Stimulated activated CD4-positive, alpha-beta T cell treated with anti-CD3 and anti-CD28 coated beads, Interleukin-15, amount 100 ng/mL, for 24 hours (primary cell): ENCODE results near the gene ASB14.

Experiments used
- DNase-seq: peaks from one replicate; pipeline ENCODE4 v3.0.0-alpha.2; 2020

Gene ASB14

DNA sequence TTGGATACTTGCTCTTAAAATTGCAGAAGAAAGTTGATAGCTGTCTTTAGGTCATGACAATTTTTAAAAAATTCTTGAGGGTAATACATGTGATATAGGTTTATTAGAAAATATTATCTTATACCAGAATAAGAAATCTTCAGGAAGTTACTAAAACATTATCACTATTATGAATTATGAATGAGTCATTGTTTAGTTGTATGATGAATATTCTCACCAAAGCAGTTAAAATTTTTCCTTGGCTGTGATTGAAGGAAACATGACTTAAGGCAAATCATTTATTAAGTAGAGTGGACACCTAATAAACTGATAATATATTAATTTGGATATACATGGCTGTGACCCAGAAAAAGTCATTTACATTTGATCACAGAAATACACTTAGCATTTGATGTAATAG is 34.8 kb downstream of the ASB14 start:
- DNase-seq = no peak

DNA sequence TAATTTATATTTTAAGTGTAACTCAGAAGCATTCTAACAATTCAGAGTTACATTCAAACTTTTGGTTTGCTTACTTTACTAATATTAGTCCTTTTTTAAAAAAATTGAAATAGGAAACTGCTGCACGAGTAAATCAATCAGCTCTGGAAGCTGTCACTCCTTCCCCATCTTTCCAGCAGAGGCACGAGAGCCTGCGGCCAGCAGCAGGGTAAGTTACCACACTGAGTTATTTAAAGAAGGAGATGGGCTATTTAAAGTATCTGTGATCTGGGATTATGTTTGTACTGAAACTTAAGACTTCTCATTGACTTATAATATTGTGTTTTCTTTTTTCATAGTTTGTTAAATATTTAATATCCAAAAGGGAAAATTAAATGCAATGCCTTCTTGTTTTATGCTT is 35.6 kb downstream of the ASB14 start:
- DNase-seq = no peak

DNA sequence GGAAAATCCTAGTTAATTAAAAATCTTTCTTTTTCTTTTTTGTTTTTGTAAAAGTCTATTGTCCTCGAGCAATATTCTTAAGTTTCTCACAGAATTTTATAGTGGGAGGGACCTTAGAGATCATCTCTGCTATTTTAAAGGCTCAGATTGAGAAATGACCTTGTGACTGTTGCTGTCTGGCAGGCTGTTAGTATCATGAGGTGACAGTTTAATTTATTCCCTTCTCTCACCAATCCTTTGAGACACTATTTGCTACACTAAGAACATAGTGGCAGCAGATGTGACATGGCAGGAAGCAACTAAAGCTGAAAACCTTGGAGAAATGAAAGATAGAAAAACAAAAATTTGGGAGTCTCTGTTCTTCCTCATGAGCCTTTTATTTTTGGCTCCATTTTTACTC is 40.1 kb downstream of the ASB14 start:
- no peak for DNase-seq

DNA sequence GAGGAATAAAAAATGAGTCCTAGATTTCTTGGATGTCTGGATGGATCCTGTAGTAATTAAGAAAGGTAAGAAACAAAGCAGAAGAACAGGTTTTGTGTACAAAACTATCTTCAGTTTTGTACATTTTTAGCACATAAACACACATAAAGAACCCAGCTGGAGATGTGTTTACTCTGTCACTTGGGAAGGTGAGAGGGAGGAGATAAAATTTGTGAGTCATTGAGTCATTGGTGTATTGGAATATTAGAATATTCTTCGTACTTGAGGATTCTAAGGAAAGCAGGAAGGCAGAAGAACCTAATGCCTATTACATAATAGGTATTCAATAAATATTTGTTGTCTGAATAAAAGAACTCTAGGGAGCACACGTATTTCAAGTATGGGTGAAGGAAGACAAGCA is 47.5 kb downstream of the ASB14 start:
- DNase-seq = no peak

DNA sequence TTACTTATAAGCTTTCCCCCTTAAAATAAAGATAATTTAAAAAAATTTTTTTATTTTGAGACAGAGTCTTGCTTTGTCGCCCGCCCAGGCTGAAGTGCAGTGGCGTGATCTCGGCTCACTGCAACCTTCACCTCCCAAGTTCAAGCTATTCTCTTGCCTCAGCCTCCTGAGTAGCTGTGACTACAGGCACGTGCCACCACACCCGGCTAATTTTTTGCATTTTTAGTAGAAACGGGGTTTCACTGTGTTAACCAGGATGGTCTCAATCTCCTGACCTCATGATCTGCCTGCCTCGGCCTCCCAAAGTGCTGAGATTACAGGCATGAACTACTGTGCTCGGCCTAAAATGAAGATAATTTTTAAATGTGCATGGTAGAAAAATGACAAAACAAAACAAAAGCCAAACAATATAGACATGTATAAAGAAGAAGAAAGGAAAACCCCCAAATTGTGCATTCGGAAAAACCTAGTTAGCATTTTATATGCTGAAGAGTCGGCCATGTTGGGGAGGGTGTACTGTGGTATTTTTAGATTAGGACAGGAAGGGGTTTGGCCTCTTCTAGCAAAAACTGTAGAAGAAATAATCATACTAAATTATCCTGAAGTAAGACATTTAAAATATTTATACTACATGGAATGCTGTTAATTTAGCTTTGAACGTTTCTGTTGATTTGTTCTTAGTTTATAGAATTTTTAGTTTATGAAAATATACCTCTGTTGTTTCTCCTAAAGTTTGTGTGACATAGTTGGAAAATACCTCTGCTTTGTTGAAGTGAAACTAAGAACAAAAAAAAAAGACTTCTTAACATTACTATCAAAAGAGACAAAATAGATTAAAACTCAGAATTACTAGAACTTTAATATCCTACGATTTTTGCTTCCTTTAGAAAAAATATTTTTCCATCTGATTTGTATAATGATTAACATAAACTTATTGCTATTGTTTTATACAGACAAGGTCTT is 57.6 kb downstream of the ASB14 start:
- DNase-seq = no peak

DNA sequence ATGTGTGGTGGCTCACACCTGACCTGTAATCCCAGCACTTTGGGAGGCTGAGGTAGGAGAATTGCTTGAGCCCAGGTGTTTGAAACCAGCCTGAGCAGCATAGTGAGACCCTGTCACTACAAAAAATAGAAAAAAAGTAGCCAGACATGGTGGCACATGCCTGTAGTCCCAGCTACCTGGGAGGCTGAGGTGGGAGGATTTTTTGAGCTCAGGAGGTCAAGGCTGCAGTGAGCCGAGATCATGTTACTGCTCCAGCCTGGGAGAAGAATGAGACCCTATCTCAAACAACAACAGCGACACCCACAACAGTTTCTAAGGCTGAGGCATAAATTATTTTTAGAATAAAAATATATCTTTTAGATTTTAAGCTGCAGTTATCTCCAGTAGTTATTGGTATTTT is 58.7 kb downstream of the ASB14 start:
- no peak for DNase-seq

DNA sequence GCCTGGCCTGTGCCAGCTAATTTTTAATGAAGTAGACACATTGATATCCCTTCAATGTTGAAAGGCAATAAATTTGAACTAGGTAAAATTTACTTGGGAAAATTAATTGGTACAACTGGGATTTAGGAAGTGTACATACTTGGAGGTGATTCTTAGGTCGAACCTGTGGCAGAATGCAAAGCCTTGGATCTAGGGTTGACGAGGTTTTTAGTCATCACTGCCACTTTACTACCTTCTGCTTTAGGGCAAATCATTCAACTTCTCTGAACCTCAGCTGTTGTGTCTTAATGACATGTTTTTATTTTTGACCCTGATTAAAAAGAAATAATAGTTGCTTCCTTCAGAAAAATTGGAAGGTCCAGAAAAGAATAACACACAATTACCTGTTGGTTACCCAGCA is 62.5 kb downstream of the ASB14 start:
- no peak for DNase-seq

DNA sequence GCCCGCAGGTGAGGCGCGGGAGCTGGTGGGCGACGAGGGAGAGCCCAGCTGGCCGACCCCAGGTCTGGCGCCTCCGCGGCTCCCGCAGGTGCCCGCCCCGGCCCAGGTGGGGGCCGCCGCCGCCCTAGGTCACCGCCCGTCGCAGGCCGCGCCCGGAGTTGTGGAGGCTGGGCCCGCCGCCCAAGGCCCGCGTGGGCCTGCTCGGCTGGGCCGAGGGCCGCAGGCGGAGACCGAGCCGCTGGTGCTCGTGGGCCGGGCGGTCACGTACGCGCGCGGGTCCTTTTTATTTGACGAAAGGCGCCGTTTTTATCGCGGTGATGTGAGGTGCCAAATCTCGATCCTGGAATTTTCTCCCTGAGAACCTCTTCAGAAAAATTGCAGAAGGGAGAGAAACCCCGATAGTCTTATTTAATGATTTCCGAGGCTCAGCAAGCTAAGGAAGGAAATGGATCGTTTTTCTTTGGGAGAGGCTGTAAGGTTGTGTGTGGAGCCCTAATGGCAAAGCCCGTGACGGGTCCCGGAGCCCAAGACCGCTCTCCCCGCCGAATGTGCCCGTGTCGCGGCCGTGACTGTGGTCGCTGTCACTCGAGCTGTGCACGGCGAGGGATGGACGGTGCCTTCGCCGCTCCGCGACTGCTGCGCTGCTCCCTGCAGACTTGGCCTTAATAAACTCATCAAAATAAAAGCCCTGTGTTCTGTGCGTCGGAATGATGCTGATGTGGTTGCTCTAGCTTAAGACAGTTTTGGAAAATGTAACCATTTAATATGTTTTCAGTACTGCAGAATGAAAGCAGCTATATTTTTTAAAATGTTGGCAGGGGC is 64.3 kb downstream of the ASB14 start:
- peak; percentile 60 for DNase-seq

DNA sequence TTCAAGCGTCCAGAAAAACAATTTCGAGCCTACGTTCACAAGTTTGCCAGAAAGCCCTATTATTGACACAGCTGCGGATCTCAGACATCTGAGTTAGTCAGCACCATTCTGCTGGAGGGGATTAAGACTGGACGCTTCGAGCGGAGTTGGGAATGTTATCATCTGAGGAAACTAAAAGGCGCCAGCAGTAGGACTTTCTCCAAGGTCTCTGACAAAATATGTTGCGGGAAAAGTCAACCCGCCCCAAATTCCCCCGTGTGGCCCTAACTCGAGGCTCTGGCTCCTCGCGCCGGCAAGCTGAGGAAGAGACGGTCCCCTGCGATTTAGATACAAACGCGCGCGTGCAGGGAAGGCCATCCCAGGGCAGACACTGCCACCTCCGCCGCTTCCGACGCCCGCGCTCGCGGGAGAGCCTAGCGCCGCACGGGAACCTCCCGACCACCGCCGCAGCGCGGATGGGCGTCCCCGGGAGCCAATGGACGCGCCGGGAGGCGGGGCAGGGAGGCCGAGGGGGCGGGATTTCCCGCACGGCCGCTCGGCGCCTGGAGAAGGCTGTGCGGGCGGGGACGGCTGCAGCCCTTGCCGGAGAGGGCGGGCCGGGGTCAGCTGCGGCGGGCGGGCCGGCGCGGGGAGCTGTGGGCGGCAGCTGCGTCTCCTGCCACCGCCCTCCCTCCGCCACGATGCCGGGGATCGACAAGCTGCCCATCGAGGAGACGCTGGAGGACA is 65.1 kb downstream of the ASB14 start, which contains the start of gene APPL1:
Gene APPL1 (plus strand): TSS at position 526 of the 726 bp plus-strand sequence. CDS start 155 bp downstream, at position 681.
- DNase-seq = peak; percentile 95

DNA sequence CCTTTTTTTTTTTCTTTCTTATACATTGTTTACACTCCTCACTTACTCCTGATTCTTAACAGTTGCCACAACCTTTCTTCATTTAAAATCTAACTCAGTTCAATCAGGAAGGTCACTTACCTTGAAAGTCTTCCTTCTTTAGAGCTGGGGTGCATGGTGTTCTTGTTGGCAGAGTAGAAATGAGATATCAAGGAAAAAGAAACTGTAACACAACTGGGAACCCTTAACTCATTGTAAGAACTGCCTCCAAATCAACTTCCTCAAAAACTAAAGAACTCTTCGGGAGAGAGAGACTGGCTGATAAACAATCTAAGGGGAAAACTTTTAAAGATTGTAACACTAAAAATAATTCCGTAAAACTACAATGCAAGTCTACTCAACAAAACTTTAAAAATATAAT is 66.3 kb downstream of the ASB14 start:
- DNase-seq = no peak

DNA sequence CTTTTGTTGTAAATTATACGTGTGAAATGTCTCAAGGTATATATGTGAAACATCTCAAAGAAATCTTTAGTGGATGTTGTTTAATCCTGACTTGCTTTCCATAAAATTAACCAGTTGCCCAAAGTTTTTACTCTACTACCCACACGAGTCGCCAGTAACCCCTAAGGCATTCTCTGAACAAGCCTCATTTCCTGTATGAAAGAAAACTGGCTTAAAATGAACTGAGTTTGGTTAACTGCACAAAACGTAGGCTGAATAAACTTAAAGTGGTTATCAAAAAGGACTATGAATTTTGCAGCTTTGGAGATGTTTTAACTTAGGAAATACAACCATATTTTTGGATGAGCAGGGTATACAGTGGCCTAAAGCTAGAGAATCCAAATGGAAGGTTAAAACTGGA is 67.6 kb downstream of the ASB14 start:
- no peak for DNase-seq

DNA sequence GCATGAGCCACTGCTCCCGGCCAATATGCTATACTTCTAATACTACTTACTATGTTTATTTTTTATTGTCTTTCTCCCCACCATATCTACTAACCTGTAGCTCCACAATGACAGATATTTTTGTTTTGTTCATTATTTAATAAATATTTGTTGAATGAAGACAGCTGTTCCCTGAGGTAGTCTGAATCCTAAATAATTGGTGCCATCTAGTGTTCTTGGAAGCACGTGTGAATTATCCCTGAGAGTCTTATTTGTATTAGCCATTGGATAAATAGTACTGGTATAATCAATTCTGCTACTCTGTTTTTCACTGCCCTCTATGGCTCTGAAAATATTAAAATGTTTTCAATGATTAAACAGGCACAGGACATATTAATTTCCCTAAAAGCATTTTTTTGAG is 70.6 kb downstream of the ASB14 start:
- no peak for DNase-seq
